ENCODE measurements around the gene COA8.

GRCh38 chr14:103533137-103533998 lies 29.4 kb upstream of the COA8 start:
- no peak for TF ChIP-seq CBX2 (IDR thresholded peaks at IDR 0.05; ENCODE audit: insufficient read depth, low read length, poor library complexity, severe bottlenecking)
- TF ChIP-seq, protein P1, sequence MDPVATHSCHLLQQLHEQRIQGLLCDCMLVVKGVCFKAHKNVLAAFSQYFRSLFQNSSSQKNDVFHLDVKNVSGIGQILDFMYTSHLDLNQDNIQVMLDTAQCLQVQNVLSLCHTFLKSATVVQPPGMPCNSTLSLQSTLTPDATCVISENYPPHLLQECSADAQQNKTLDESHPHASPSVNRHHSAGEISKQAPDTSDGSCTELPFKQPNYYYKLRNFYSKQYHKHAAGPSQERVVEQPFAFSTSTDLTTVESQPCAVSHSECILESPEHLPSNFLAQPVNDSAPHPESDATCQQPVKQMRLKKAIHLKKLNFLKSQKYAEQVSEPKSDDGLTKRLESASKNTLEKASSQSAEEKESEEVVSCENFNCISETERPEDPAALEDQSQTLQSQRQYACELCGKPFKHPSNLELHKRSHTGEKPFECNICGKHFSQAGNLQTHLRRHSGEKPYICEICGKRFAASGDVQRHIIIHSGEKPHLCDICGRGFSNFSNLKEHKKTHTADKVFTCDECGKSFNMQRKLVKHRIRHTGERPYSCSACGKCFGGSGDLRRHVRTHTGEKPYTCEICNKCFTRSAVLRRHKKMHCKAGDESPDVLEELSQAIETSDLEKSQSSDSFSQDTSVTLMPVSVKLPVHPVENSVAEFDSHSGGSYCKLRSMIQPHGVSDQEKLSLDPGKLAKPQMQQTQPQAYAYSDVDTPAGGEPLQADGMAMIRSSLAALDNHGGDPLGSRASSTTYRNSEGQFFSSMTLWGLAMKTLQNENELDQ (CRISPR knock-in tag; IDR thresholded peaks at IDR 0.05; ENCODE audit: borderline replicate concordance) = no peak
- TF ChIP-seq MYBL2 (IDR thresholded peaks at IDR 0.05; ENCODE audit: low read depth) = no peak
- no peak for TF ChIP-seq MYBL2 (CRISPR knock-in tag; IDR thresholded peaks at IDR 0.05; ENCODE audit: borderline replicate concordance)
- TF ChIP-seq E4F1 (CRISPR knock-in tag; IDR thresholded peaks at IDR 0.05; ENCODE audit: borderline replicate concordance) = no peak
- TF ChIP-seq TEAD4 (IDR thresholded peaks at IDR 0.05; ENCODE audit: low read length) = no peak
- no peak for TF ChIP-seq TEAD4 (CRISPR knock-in tag; IDR thresholded peaks at IDR 0.05; ENCODE audit: borderline replicate concordance)
- TF ChIP-seq NR2C2 (CRISPR knock-in tag; IDR thresholded peaks at IDR 0.05) = no peak
- TF ChIP-seq NR2C2 (tag; IDR thresholded peaks at IDR 0.05) = no peak
- no peak for TF ChIP-seq HCFC1 (IDR thresholded peaks at IDR 0.05; ENCODE audit: low read depth, low read length)
